GM12878 (cell line): Measurements from ENCODE around the gene SFR1. TPM values are rescaled to one million over a fixed set of nuclear protein-coding genes. Genes with fewer than 3 reads are reported as not detected.

Source experiments
- ATAC-seq: fragments of 200-7000 bp; cut with Tn5 transposase; 3 replicates; pipeline ENCODE4 v1.9.1; 2020; ENCODE audit warnings: mild to moderate bottlenecking, moderate library complexity
- Bru-seq: library from RNA; stranded (reverse); fragments of 400-500 nt; gene quantifications from one replicate; lab custom pipeline; 2021; lab: Mats Ljungman, UMichigan
- BruChase-seq, 2 experiments: library from RNA; stranded (reverse); fragments of 400-500 nt; gene quantifications; one replicate each; lab custom pipeline; 2021; lab: Mats Ljungman, UMichigan
- BruUV-seq: library from RNA; stranded (reverse); fragments of 400-500 nt; replicated peaks from 2 replicates; lab custom pipeline; 2021; lab: Mats Ljungman, UMichigan
- CTCF ChIA-PET: fragments of 300-600 bp; sonication (Branson Sonifier 250); formaldehyde crosslinking; extraction: SDS; loops from one replicate; lab custom pipeline; 2021; ENCODE audit warnings: inconsistent platforms; lab: Yijun Ruan, JAX
- POLR2A ChIA-PET: fragments of 350-600 bp; formaldehyde crosslinking; extraction: SDS; loops from one replicate; lab custom pipeline; 2021; ENCODE audit warnings: inconsistent platforms; lab: Charles Lee
- RAD21 ChIA-PET: fragments of 300-600 bp; sonication (Branson Sonifier 250); formaldehyde crosslinking; loops from one replicate; lab custom pipeline; 2023; ENCODE audit warnings: antibody characterized with exemption; ENCODE audit not compliant: unreplicated experiment; lab: Charles Lee
- SMC1A ChIA-PET: fragments of 300-600 bp; sonication (Branson Sonifier 250); formaldehyde crosslinking; loops from one replicate; lab custom pipeline; 2023; ENCODE audit not compliant: unreplicated experiment, uncharacterized antibody; lab: Charles Lee
- DNase-seq: peaks from one replicate; pipeline ENCODE4 v3.0.0-alpha.2; 2011; ENCODE audit warnings: low read depth, low spot score
- FAIRE-seq: peaks from 3 replicates; lab custom pipeline; 2011; peaks lifted over from hg19 to GRCh38; lab: Jason Lieb, UNC
- H2AFZ ChIP-seq: 2 replicates; pipeline ENCODE4 v1.6.0; 2011; ENCODE audit warnings: low read depth, low read length, control low read depth; ENCODE audit not compliant: control insufficient read depth
- H3K27ac ChIP-seq: 2 replicates; pipeline ENCODE4 v1.5.1; 2011; ENCODE audit warnings: control low read depth; ENCODE audit not compliant: control insufficient read depth, insufficient read depth
- H3K27me3 ChIP-seq, 2 experiments: replicated peaks in 1 of 2; 2 replicates each; pipeline versions ENCODE4 v1.6.0 to v1.6.1; 2011; ENCODE audit warnings: low read length in 1 of 2; ENCODE audit not compliant: control insufficient read depth in 2 of 2, insufficient read depth in 2 of 2
- H3K36me3 ChIP-seq, 2 experiments: 2 replicates each; pipeline ENCODE4 v1.5.1; 2011; ENCODE audit warnings: low read length in 1 of 2; ENCODE audit not compliant: control insufficient read depth in 2 of 2, insufficient read depth in 2 of 2
- H3K4me1 ChIP-seq: 2 replicates; pipeline ENCODE4 v1.6.1; 2011; ENCODE audit warnings: mild to moderate bottlenecking, low read length, moderate library complexity, mixed read lengths; ENCODE audit not compliant: control insufficient read depth, insufficient read depth
- H3K4me2 ChIP-seq: 2 replicates; pipeline ENCODE4 v1.6.0; 2011; ENCODE audit warnings: control low read depth; ENCODE audit not compliant: control insufficient read depth, insufficient read depth
- H3K4me3 ChIP-seq: fragments of 200-600 bp; sonication (generic); 2 replicates; pipeline ENCODE4 v1.5.1; 2016
- H3K79me2 ChIP-seq: 2 replicates; pipeline ENCODE4 v1.6.0; 2011; ENCODE audit warnings: low read length; ENCODE audit not compliant: control insufficient read depth, insufficient read depth
- H3K9ac ChIP-seq: 2 replicates; pipeline ENCODE4 v1.8.0; 2011; ENCODE audit warnings: low read length, control low read depth, mixed read lengths; ENCODE audit not compliant: control insufficient read depth, insufficient read depth
- H3K9me3 ChIP-seq: replicated peaks from 3 replicates; pipeline ENCODE4 v1.5.1; 2011; ENCODE audit warnings: mild to moderate bottlenecking, low read length; ENCODE audit not compliant: control insufficient read depth, insufficient read depth
- H4K20me1 ChIP-seq: 2 replicates; pipeline ENCODE4 v1.6.0; 2011; ENCODE audit not compliant: control insufficient read depth, insufficient read depth
- ASH2L ChIP-seq: fragments of 300-600, 200-600 bp; sonication (generic); IDR thresholded peaks from 2 replicates; pipeline ENCODE4 v1.6.1; 2017; ENCODE audit warnings: low read depth, mild to moderate bottlenecking, borderline replicate concordance
- KLF5 ChIP-seq: fragments of 450-650 bp; IDR thresholded peaks from 2 replicates; pipeline ENCODE4 v1.6.1; 2014; ENCODE audit warnings: mild to moderate bottlenecking; ENCODE audit not compliant: partially characterized antibody
- SP1 ChIP-seq: IDR thresholded peaks from one replicate; pipeline ENCODE4 v1.6.1; 2011; ENCODE audit warnings: low read depth, low read length
- ZBTB40 ChIP-seq: fragments of 450-650 bp; IDR thresholded peaks from 2 replicates; pipeline ENCODE4 v1.6.1; 2016; ENCODE audit warnings: mild to moderate bottlenecking, moderate library complexity, borderline replicate concordance
- WGBS: methylation state at CpG from one replicate; pipeline ENCODE4 v1.1.6; 2016; ENCODE audit warnings: low lambda C conversion rate; ENCODE audit not compliant: insufficient replicate concordance, insufficient coverage; ENCODE audit errors: missing lambda C conversion rate; 5-methylcytosine and 5-hydroxymethylcytosine counted together
- in situ Hi-C: fragments of 300-500 bp; cut with MboI; formaldehyde crosslinking; loops from 9 replicates; pipeline ENCODE4 v1.14.3; 2018; ENCODE audit warnings: mixed read lengths
- intact Hi-C: fragments of 100-400 bp; cut with micrococcal nuclease; formaldehyde crosslinking; loops from one replicate; pipeline ENCODE4 v1.14.2; 2022; ENCODE audit not compliant: unreplicated experiment
- long read RNA-seq, 2 experiments: library from polyadenylated mRNA; unstranded; transcript quantifications; one replicate each; pipeline ENCODE4 v2.0.0, GENCODE V29; 2019 to 2020
- polyA minus RNA-seq, 3 experiments: library from RNA; depleted of rRNA, polyadenylated mRNA; stranded (reverse); fragments of >200 nt; gene quantifications; 2 replicates each; pipeline ENCODE4 v1.2.3, GENCODE V29; 2011
- polyA plus RNA-seq, 11 experiments: library from polyadenylated mRNA; depleted of rRNA in 4 of 11; unstranded in 6 of 11; stranded (reverse) in 5 of 11; fragments of >200 nt; fragmentation: Nextera tagmentation in 4 of 11; fragmentation: Illumina TruSeq in 1 of 11; extraction: Ambion mirVana in 4 of 11; extraction: Trizol in 1 of 11; gene quantifications; 1 replicate in 1 of 11; 2 replicates in 10 of 11; pipeline versions ENCODE4 v1.2.1 to v1.2.3, GENCODE V29; 2011 to 2016; ENCODE audit warnings: inconsistent platforms in 2 of 11, missing spikeins in 2 of 11, low read depth in 1 of 11
- total RNA-seq, 4 experiments: library from RNA; depleted of rRNA in 3 of 4; stranded (reverse); fragments of >200 nt in 3 of 4; fragmentation: Illumina TruSeq in 1 of 4; extraction: Trizol in 1 of 4; gene quantifications; 2 replicates each; pipeline versions ENCODE4 v1.2.1 to v1.2.3, GENCODE V29; 2013 to 2021
- TF ChIP-seq, protein P1 (sequence below): IDR thresholded peaks from 2 replicates; pipeline ENCODE4 v1.6.1; 2012; ENCODE audit warnings: low read length, inconsistent platforms

The SFR1 gene, protein sequence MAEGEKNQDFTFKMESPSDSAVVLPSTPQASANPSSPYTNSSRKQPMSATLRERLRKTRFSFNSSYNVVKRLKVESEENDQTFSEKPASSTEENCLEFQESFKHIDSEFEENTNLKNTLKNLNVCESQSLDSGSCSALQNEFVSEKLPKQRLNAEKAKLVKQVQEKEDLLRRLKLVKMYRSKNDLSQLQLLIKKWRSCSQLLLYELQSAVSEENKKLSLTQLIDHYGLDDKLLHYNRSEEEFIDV
- total RNA-seq (2013; cell fraction: nucleolus; rRNA removed): 15.8 and 18.2 TPM in 2 replicates
- 7.9 and 13.7 TPM in 2 replicates for total RNA-seq (2014; rRNA removed)
- total RNA-seq (2014; rRNA removed; fragmentation: Illumina TruSeq; extraction: Trizol): 14.6 and 15.0 TPM in 2 replicates
- 9.0 and 10.0 TPM in 2 replicates for total RNA-seq (2021)
- 6.2 TPM for polyA plus RNA-seq (2011; ENCODE audit: low read depth)
- polyA plus RNA-seq (2011; rRNA removed): 6.9 and 14.0 TPM in 2 replicates
- polyA plus RNA-seq (2011; cell fraction: cytosol; rRNA removed): 2.7 and 3.0 TPM in 2 replicates
- 1.6 and 2.9 TPM in 2 replicates for polyA plus RNA-seq (2011; cell fraction: nucleus; rRNA removed)
- polyA plus RNA-seq (2012): 7.1 and 8.7 TPM in 2 replicates
- polyA plus RNA-seq (2014; fragmentation: Illumina TruSeq; extraction: Trizol): 14.9 and 18.5 TPM in 2 replicates
- polyA plus RNA-seq (2014; fragmentation: Nextera tagmentation; extraction: Ambion mirVana): 10 to 100 TPM; 25.4 to 31.5 TPM
- 8.1 and 9.6 TPM in 2 replicates for polyA plus RNA-seq (2014; rRNA removed)
- 10 to 100 TPM; 20.6 to 21.2 TPM for polyA plus RNA-seq (2016; fragmentation: Nextera tagmentation; extraction: Ambion mirVana)
- 4.2 and 4.5 TPM in 2 replicates for polyA minus RNA-seq (2011; rRNA and poly(A)+ RNA removed)
- 3.6 and 4.0 TPM in 2 replicates for polyA minus RNA-seq (2011; cell fraction: cytosol; rRNA and poly(A)+ RNA removed)
- polyA minus RNA-seq (2011; cell fraction: nucleus; rRNA and poly(A)+ RNA removed): 2.7 and 5.9 TPM in 2 replicates
- percentile 85 among the genes with signal in this experiment for Bru-seq, nascent RNA
- BruChase-seq, experiment 1, labeled RNA remaining after a 6-hour chase: percentile 61 among the genes with signal in this experiment
- percentile 65 among the genes with signal in this experiment for BruChase-seq, experiment 2, labeled RNA remaining after a 2-hour chase
- long read RNA-seq, experiment 1, partial matches to known transcripts: 3 of 10 reads
- long read RNA-seq, experiment 1, other reads (novel, unspliced or antisense): 1 of 10 reads
- long read RNA-seq, experiment 2, transcript SFR1-201 (4 exons, 1,438 nt): major isoform, 24 of 58 reads
- long read RNA-seq, experiment 2, transcript SFR1-202 (4 exons, 1,503 nt): major isoform, 24 of 58 reads
- long read RNA-seq, experiment 2, partial matches to known transcripts: 7 of 58 reads
- long read RNA-seq, experiment 2, other reads (novel, unspliced or antisense): 2 of 58 reads

DNA sequence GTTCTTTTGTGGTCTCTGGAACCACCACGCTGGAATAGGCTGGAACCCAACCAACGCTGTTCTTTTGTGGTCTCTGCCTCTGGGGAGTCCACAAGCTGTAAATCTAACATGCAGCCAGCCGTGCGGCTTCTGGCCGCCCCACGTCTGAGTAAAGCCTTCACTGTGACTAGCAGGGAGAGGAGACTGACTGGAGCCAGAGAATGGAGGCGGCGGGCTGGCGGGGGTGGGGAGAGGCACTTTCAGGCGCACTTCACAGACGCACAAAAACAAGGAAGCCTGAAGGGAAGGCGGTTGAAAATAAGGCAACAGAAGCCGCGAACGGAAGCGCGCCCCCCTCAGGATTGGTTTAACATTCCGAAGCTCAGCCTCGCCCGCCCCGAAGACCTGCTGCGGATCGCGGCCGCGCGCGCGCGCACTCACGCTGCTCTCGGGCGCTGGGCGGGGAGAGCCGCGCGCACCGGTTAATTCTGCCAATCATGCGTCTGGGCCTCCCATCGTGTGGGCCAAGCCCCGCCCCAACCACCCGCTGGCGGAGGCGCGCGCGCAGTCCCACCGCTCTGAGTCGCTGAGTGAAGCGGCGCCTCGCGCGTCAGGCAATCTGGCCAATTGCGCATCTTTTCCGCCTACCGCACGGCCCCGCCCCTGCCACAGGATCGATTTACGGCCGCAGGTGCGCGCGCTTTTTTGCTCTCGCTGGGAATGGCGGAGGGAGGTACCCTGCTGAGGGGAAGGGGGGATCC is at the start of gene SFR1:
TSS of gene SFR1 (plus strand) at position 687 of the 740 bp plus-strand sequence. CDS start at position 700, 13 bp downstream.
- peak; percentile 93 for ATAC-seq
- ChIA-PET CTCF (interaction anchor here (0.7 to 9.4 kb wide), 33 partner anchors 9 to 669 kb away, joined by 3 to 151 read pairs (median 5); no protein-coding TSS in a partner anchor), POLR2A (interaction anchor here (0.7 to 4.3 kb wide), 20 partner anchors 9 to 1408 kb away, joined by 3 to 36 read pairs (median 5); partner anchors contain the start of genes GSTO1, ITPRIP and SLK), RAD21 (interaction anchor here (0.7 to 6.2 kb wide), 25 partner anchors 8 to 345 kb away, joined by 3 to 46 read pairs (median 5); no protein-coding TSS in a partner anchor), SMC1A (interaction anchor here (0.6 to 6.3 kb wide), 41 partner anchors 9 to 425 kb away, joined by 3 to 58 read pairs (median 5); no protein-coding TSS in a partner anchor)
- H3K4me3 ChIP-seq: peak within 1 kb of the TSS; percentile 98
- H3K79me2 ChIP-seq: peaks cover 8% of the 10 kb centered on the region; the same call in 1 of the 2 replicates
- no TSS peak for BruUV-seq
- intact Hi-C loops (loop anchor here (1.0 to 10.0 kb wide), 7 partner anchors 139 to 427 kb away; partner anchors contain the start of genes CFAP58, GSTO2, SLK and STN1), in situ Hi-C loops (loop anchor here (5.0 kb wide), 1 partner anchor 154 kb away; the partner anchor contains the start of gene SLK)
- peak within 1 kb of the TSS; percentile 99 for H3K9ac ChIP-seq
- WGBS: under 1% methylated on average over 67 of the region's 67 CpGs
- peak; percentile 93 for DNase-seq
- peak within 1 kb of the TSS; percentile 94 for H3K4me2 ChIP-seq
- no peaks in the 10 kb centered on the region for H3K9me3 ChIP-seq
- no peaks in the 10 kb centered on the region; a peak in 1 of 4 replicates for H3K27me3 ChIP-seq
- H4K20me1 ChIP-seq: no peaks in the 10 kb centered on the region
- H3K4me1 ChIP-seq: peaks cover 11% of the 10 kb centered on the region; the same call in 1 of the 2 replicates
- H3K36me3 ChIP-seq: no peaks in the 10 kb centered on the region
- peak within 1 kb of the TSS; percentile 94 for H3K27ac ChIP-seq
- peak within 1 kb of the TSS; percentile 95 for H2AFZ ChIP-seq
- peak; percentile 99 for FAIRE-seq
- TF ChIP-seq, protein P1, sequence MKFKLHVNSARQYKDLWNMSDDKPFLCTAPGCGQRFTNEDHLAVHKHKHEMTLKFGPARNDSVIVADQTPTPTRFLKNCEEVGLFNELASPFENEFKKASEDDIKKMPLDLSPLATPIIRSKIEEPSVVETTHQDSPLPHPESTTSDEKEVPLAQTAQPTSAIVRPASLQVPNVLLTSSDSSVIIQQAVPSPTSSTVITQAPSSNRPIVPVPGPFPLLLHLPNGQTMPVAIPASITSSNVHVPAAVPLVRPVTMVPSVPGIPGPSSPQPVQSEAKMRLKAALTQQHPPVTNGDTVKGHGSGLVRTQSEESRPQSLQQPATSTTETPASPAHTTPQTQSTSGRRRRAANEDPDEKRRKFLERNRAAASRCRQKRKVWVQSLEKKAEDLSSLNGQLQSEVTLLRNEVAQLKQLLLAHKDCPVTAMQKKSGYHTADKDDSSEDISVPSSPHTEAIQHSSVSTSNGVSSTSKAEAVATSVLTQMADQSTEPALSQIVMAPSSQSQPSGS: no peak
- TF ChIP-seq SP1 (peak; percentile 21), ASH2L (peak; percentile 60; the same call in 1 of the 2 replicates), KLF5 (no peak), ZBTB40 (no peak)
